Astrocyte of the spinal cord (primary cell): ENCODE data around the gene GNAQ.

Source experiments
- DNase-seq: peaks from one replicate; pipeline ENCODE4 v3.0.0; 2011; ENCODE audit warnings: low read depth, low spot score
- H3K4me3 ChIP-seq: 2 replicates; pipeline ENCODE4 v1.5.1; 2011; ENCODE audit warnings: low read depth, mild to moderate bottlenecking, low read length, moderate library complexity
- in situ Hi-C: cut with HindIII; loops from 2 replicates; pipeline ENCODE4 v1.10.0; 2017; ENCODE audit warnings: low sequenced_read_pairs
- TF ChIP-seq, protein P1 (sequence below): IDR thresholded peaks from 2 replicates; pipeline ENCODE4 v1.5.1; 2012; ENCODE audit warnings: low read depth, mild to moderate bottlenecking, low read length, inconsistent platforms

The GNAQ gene

DNA sequence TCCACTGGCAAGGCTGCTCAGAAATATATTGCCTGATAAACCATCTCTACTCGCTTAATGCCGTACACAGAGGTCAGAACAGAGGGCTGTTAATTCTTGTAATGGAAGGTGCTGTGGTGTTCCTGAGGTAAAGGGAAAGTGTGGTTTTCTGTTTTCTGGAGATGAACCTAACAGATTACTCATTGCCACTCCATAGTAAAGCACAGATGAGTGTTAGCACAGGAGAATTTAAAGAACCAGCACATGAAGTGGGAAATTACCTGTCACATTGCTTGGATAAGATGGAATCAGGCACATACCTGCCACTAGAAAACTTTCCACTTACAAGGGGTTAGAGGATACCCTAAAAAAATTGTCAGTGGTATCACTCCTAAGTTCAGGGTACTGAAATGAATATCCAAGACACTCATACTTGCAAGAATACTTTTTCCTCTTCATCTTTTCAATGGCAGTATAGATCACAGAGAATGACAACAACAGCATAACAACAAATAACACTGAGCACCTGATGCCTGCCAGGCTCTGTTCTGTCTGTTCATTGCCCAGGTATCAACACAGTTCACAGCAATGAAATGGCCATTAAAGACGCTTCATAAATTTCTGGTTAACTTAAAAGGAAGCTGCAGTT lies 230.6 kb downstream of the GNAQ start:
- TF ChIP-seq, protein P1, sequence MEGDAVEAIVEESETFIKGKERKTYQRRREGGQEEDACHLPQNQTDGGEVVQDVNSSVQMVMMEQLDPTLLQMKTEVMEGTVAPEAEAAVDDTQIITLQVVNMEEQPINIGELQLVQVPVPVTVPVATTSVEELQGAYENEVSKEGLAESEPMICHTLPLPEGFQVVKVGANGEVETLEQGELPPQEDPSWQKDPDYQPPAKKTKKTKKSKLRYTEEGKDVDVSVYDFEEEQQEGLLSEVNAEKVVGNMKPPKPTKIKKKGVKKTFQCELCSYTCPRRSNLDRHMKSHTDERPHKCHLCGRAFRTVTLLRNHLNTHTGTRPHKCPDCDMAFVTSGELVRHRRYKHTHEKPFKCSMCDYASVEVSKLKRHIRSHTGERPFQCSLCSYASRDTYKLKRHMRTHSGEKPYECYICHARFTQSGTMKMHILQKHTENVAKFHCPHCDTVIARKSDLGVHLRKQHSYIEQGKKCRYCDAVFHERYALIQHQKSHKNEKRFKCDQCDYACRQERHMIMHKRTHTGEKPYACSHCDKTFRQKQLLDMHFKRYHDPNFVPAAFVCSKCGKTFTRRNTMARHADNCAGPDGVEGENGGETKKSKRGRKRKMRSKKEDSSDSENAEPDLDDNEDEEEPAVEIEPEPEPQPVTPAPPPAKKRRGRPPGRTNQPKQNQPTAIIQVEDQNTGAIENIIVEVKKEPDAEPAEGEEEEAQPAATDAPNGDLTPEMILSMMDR: no peak
- H3K4me3 ChIP-seq: no peak overlapping the region
- in situ Hi-C loops: no loop called here

DNA sequence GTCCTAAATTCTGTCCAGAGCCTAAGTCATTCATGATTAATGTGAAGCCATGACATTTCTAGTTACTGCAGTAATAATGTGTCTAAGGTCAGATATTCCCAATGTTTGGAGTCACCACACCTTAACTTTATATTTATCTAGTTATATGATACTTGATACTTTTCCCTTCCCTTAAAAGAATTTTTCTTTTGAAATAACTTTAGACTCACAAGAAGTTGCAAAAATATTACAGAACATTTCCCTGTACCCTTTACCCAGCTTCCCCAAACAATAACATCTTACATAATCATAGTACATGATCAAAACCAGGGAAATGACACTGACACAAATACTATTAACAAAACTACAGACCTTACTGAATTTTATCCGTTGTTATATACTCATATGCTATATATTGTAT lies 233.5 kb downstream of the GNAQ start:
- H3K4me3 ChIP-seq: no peak overlapping the region
- in situ Hi-C loops: no loop called here
- DNase-seq: no peak
- TF ChIP-seq, protein P1: no peak

More for the DNA sequence above, 230.6 kb downstream of the GNAQ start:
- no peak for DNase-seq

DNA sequence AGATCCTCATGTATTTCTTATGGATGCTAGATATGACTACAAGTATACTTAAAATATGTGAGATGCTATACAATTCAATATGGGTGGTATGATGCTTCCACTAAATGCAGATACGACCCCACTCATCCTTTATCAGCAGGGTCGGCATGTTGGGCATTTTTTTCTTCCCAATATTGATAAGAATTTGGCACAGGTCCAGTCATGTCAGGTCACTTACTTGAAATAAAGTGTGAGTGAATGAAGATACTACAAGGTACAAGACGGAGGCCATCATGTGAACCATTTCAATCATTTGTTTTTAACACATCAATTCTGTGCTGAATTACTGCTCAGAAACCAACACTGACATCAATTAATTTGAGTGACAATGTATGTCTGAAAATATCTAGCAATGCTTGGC lies 236.6 kb downstream of the GNAQ start:
- TF ChIP-seq, protein P1: no peak
- DNase-seq: no peak
- no peak overlapping the region for H3K4me3 ChIP-seq
- in situ Hi-C loops: no loop called here

DNA sequence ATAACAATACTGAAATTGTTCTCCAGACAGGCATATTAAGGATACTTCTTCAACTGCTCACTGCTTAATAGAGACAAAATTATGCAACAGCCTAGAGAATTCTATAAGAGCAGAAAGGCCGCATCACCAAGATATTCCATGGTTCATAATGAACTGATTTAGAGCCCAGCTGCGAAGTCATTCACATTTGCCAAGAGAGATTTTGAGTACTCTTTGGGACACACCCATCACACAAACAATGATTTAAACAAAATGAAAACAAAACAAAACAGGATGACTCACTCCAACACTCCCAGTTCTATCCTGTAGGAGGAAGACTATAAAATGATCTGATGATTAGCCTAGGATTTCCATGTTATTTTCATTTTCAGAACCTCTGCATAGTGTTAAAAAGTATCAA lies 237.8 kb downstream of the GNAQ start:
- H3K4me3 ChIP-seq: no peak overlapping the region
- TF ChIP-seq, protein P1: no peak
- in situ Hi-C loops: no loop called here
- peak; percentile 15 for DNase-seq

DNA sequence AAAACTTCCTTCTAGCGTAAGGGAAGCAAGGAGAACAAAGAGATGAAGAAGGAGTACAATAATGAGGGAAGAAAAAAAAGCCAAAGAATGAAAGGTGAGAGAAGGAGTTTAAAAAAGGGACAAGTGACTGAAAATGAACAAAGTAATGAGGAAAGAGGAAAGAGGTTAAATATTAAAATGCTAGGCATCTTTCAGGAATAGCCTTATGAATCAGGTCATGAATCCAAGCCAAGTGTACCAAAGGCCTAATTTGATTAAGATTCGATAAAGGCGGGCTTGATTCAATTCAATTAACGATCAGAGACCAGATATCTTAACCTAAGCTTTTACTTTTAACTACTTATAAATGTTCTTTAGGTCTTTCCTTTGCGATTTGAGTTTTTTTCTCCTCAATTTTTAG lies 241.7 kb downstream of the GNAQ start:
- in situ Hi-C loops: no loop called here
- TF ChIP-seq, protein P1: no peak
- DNase-seq: no peak
- H3K4me3 ChIP-seq: no peak overlapping the region

DNA sequence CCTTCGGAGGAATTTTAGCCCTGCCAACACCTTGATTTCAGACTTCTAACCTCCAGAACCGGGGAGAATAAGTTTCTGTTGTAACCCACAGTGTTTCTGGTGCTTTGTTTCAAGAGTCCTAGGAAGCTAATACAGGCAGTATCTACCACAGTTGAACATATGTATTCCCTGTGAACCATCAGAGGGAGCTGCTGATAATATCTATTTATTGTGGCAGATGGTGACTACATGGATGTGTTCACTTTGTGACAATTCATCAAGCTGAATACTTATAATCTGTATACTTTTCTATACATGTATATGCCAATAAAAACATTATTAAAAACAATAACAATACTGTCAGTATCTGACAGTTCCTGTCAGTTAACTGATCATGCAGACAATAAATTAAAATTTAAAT lies 246.3 kb downstream of the GNAQ start:
- in situ Hi-C loops: no loop called here
- TF ChIP-seq, protein P1: no peak
- no peak for DNase-seq
- H3K4me3 ChIP-seq: no peak overlapping the region

DNA sequence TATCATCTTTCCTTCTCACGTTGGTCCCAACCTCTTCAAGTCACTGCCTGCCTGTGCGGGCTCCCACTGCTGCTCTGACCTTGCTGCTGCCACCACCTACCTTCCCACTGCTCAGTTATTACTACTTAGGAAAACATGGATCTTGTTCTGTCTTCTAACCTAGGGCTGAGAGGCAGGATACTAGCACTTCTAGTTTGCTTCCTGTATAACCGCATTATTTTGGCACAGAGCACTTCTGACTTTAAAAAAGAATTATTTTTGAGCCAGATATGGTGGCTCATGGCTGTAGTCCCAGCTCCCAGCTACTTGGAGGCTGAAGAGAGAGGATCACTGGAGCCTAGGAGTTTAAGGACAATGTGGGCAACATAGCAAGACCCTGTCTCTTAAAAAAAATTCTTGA lies 248.1 kb downstream of the GNAQ start:
- TF ChIP-seq, protein P1: no peak
- DNase-seq: no peak
- H3K4me3 ChIP-seq: no peak overlapping the region
- in situ Hi-C loops: no loop called here
